Measurements from ENCODE around the gene PRKG1. TPM values are rescaled to one million over a fixed set of nuclear protein-coding genes. Genes with fewer than 3 reads are reported as not detected.
"Not testable (repeated sequence)": the region's sequence is repeated elsewhere in the genome, so short reads cannot be mapped to it uniquely, and the experiment has no call there.

PRKG1 gene
- polyA plus RNA-seq, 3 donors, result 12.9 to 15.4 (median 13.7) TPM

DNA sequence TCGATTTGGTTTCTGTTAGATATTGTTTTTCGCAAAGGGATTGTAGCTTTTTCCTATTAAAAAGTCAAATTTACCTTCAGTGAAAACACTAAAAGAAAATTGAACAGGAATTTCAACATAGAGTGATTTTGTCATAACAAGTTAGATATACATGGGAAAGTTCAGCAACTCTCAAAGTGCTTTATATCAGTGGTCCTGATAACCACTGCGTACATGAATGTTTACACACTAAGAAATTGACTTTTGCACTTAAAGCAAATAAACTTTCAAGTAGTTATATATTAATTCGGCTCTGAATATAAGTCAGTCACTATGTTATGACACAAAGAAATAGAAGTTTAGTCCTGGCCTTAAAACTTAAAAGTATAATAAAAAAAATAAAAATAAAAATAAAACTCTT is 1138.5 kb downstream of the PRKG1 start:
- DNase-seq (ENCODE audit: low read depth in 3 of 3, low spot score in 2 of 3), result no peak

DNA sequence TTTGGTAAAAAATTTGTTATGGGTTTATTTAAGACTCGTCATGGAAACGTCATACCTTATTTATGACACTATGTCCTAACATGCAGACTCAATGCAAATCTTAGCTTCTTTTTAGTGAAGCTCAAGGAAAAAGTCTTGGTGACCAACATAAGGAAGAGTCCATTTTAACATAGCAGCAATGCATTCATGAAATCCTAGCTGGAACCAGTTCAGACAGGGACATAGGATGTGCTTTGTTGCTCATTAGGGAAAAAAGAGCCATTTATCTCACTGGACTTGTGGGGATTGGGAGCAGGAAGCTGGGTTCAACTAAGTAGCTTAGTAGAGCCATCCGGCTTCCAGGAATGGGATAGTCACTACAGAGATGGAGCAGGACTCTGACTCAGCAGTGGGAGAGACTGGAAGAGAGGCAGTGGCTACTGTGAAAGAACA is 1139.0 kb downstream of the PRKG1 start:
- DNase-seq (ENCODE audit: low read depth in 3 of 3, low spot score in 2 of 3), result no peak

DNA sequence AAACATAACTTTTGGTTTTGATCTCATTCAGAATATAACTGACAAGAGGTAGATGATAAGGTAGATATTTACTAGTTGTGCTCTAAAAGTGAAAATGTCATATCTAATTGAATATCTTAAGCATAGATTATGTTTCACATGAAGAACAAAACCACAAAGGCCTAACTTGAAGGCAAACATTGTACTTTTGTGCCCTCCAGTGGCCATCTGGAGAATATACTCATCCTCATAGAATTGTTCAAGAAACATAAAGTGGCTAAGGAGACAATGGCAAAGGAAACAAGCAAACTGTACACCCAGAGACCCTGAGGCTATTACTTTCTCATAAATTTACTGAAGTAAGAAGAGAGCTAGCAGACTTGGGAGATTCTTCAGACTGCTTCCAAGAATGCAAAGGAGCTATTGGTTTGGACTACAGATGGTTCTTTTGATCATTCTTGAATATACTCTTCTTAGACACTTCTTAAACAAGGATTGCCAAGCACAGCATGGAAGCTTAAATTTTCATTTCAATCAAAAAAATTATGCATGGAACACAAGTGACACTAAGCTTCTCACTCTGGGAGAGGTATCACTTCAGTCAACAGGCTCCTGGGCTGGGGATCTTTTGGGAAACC is 1141.6 kb downstream of the PRKG1 start:
- DNase-seq (ENCODE audit: low read depth in 3 of 3, low spot score in 2 of 3), result peak in 2 of 3 donors; percentile 58 to 59

DNA sequence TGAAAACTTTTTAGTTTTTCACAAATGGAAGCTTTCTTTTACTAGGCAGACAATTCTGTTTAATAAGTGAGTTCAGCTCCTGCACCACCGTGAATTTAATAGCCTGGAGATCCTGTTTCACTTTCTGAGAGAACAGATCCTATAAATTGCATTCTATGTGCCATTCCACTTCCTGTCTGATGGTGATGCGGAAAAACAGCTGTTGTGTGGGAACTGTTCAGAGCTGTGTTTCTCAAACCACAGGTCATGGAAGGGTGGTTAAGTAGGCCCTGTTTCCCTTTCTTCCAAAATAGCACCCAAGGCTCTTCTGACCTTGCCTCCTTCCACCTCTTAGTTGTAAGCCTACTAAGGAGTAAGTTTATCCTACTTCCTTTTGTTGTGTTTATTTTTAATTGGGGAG is 1142.6 kb downstream of the PRKG1 start:
- DNase-seq (ENCODE audit: low read depth in 3 of 3, low spot score in 2 of 3), result peak in 2 of 3 donors; percentile 54 to 63

DNA sequence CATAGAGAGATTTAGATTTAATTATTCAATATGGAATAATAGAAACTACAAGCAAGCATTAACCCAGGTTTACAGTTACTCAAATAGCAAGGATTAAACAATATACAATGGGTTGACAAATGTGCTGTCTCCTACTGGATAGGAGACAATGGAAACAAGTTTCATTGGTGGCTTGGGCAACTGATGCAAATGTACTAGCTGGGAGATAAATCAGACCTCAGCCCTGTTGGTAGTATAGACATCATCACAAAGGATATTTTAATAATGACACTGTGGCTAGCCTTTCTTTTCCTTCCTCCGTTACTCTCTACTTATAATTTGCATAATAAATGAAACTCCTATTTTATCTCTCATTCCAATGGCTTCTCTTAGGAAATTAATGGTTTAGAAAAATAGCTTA is 1143.2 kb downstream of the PRKG1 start:
- DNase-seq (ENCODE audit: low read depth in 3 of 3, low spot score in 2 of 3), result no peak

DNA sequence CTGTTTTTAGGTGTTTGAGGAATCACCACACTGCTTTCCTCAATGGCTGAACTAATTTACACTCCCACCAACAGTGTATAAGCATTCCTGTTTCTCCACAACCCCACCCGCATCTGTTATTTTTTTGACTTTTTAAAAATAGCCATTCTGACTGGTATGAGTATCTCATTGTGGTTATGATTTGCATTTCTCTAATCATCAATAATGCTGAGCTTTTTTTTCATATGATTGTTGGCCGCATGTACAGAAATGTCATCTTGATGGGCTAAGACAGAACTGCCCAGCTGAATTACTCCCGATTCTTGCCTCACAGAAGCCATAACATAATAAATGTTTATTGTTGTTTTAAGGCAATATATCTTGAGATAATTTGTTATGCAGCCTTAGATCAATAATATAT is 1146.7 kb downstream of the PRKG1 start:
- no peak for DNase-seq (ENCODE audit: low read depth in 3 of 3, low spot score in 2 of 3)

DNA sequence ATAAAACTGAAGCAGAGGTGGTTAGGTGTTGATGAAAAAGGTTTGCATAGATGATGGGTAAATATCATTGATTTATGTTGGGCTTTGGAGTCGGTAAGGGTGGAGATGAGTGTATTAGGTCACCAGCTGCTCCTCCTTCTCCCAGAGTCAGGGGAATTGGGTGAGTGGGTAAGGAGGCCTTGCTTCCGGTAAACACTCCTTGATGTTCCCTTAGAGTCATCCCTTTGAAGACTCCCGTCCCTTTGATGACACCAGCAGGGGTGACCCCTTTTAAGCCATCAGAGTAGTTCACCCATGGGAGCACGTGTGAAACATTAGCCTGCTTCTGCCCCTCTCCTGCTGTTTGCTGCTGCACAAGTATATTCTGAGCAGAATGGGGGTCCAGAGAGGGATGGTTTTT is 1147.6 kb downstream of the PRKG1 start:
- DNase-seq (ENCODE audit: low read depth in 3 of 3, low spot score in 2 of 3), result no peak

DNA sequence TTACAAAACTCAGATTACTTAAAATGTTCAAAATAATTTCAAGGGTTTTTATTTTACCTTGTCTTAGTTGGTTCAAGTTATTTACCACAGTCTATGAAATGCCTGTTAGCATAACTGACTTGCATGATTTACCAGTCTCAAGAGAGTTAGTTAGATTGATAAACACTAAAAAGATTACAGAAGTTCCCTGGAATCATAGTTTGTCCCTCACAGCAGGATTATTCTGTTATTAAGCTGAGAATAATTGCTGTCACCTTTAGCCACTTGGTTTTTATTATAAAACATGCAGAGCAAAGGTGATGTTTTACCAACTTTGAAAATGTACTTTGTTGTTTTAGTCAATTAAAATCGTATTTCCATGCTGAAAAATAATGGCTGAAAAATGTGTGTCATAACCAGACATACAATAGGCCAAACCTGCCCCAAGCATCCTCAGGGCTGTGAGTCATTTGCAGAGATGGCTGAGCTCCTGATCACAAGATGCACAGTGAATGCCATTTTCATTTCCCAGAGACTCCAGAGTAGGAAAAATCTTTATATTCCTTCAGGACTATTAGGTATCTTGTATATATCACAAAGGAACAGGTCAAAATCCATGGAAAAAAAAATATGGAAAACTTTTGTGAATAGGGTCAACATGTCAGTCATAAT is 1152.0 kb downstream of the PRKG1 start:
- no peak for DNase-seq (ENCODE audit: low read depth in 3 of 3, low spot score in 2 of 3)

DNA sequence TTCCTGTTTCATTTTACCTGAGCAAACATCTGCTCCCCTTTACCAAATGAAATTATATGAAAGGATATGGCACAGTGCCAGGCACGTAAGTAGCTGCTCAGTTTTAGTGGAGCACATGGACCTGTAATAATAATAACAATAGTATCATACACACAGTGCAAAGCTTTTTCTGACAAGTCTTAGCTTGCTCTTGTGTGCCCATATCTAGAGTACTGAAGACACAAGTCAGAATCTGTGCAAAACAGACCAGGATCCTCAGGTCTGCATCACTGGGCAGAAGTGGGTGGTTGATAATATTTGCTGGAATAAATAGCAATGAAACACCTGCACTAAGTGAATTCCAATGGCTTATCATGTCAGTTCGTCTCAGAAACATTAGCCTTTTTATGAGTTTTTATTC is 1154.3 kb downstream of the PRKG1 start:
- DNase-seq (ENCODE audit: low read depth in 3 of 3, low spot score in 2 of 3), result no peak

DNA sequence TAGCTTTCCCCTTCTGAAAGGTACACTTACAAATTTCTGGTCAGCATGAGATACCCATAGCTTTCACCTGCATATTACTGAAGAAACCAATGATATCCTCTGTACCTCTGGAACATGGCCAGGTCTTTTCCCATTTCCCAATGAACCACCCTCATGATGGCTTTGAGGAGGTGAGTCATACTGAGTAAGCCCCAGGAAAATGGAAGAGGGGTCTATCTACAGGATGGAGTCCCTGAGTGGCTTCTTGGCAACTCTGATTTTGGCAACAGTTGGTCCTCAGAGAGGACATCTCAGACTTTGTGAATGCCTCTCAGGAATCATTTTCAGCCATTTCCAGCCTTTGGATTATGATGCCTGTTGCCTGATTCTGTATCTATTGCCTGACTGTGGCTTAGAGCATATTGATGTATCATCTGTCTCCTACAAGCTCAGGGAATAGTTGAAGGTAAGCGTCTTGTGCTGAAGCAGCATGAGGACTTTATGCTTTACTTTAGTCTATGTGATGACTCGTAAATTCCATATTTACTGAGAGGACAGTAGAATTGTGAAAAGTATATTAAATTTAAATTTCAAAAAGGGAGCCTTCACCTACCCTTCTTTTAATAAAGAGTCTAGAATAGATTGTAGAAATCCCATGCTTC is 1155.1 kb downstream of the PRKG1 start:
- no peak for DNase-seq (ENCODE audit: low read depth in 3 of 3, low spot score in 2 of 3)

DNA sequence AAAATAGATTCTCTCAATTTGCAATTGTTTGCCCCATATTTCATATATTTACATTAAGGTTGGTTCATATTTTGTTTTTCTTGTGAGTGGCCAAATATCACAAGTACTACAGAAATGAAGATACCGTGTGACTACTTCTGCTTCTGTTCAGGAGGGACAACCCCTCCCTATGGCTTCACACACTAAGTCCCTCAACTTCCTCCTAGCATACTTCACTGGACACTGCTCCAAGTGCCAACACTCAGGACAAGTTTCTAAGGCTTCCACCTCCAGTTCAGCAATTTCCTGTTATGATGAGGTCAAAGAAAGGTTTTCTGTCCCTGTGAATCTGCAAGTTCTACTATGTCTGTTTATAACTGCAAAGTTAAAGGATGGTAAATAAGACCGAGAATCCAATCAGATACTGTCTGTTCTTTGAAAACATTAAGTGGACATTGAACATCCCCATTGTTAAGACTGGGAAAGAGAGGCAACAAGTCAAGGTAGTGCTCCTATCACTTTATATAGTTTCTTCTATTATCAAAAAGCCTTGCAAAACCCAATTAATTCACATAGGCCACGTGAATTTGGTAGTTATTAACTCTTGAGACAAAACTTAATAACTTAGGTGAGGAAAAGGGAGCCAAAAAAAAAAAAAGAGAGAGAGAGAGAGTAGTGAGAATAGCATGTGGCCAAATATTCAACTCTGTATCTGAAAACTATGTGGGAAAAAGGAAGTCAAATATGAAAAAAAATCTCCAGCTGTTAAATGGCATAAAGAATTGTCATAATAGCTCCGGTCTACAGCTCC is 1158.5 kb downstream of the PRKG1 start:
- no peak for DNase-seq (ENCODE audit: low read depth in 3 of 3, low spot score in 2 of 3)

DNA sequence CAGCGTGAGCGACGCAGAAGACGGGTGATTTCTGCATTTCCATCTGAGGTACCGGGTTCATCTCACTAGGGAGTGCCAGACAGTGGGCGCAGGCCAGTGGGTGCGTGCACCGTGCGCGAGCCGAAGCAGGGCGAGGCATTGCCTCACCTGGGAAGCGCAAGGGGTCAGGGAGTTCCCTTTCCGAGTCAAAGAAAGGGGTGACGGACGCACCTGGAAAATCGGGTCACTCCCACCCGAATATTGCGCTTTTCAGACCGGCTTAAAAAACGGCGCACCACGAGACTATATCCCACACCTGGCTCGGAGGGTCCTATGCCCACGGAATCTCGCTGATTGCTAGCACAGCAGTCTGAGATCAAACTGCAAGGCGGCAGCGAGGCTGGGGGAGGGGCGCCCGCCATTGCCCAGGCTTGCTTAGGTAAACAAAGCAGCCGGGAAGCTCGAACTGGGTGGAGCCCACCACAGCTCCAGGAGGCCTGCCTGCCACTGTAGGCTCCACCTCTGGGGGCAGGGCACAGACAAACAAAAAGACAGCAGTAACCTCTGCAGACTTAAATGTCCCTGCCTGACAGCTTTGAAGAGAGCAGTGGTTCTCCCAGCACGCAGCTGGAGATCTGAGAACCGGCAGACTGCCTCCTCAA is 1159.2 kb downstream of the PRKG1 start:
- DNase-seq (ENCODE audit: low read depth in 3 of 3, low spot score in 2 of 3), result not testable (repeated sequence)

DNA sequence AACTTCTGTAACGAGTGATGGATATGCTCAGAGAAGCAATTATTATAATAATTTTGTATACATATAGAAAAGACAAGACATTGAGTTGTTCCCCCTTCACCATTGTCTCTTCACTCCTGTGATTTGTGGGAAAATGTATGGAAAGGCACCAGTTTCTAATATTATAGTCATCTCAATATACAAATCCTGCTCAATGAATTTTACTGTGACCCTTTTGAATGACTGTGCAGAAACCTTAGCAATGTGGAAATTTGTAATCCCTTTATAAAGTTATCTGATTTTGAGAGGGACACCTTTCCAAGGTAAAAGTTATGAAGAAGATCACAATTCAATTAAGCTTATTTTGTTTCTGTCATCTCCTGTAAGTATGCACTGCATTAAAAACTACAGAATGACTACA is 1165.5 kb downstream of the PRKG1 start:
- no peak for DNase-seq (ENCODE audit: low read depth in 3 of 3, low spot score in 2 of 3)

DNA sequence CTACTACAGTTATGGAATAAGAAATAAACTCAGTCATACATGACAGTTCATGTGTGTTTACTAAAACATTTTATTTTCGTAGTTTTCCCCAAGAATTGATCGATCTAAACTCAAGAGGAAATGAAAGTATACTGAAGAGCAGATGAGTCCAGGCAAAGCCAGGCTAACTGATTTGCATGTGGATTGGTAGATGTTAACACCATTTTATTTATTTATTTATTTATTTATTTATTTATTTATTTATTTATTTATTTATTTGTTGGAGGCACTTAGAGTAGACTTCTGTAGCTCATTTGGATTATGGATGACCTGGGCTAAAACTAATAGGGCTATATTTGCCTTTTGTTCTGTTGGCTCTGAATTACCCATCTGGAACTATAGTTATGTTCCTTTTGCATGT is 1171.3 kb downstream of the PRKG1 start:
- no peak for DNase-seq (ENCODE audit: low read depth in 3 of 3, low spot score in 2 of 3)

DNA sequence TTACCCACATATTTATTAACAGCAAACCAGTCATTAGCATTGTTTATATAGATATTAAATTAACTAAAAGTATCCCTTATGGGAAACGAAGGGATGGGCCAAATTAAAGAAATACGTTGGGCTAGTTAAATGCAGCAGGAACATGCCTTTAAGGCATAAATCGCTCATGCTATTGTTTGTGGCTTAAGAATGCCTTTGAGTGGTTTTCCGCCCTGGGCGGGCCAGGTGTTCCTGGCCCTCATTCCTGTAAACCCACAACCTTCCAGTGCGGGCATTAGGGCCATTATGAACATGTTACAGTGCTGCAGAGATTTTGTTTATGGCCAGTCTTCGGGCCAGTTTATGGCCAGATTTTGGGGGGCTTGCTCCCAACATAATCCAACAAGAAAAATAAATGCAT is 1173.6 kb downstream of the PRKG1 start:
- not testable (repeated sequence) for DNase-seq (ENCODE audit: low read depth in 3 of 3, low spot score in 2 of 3)

DNA sequence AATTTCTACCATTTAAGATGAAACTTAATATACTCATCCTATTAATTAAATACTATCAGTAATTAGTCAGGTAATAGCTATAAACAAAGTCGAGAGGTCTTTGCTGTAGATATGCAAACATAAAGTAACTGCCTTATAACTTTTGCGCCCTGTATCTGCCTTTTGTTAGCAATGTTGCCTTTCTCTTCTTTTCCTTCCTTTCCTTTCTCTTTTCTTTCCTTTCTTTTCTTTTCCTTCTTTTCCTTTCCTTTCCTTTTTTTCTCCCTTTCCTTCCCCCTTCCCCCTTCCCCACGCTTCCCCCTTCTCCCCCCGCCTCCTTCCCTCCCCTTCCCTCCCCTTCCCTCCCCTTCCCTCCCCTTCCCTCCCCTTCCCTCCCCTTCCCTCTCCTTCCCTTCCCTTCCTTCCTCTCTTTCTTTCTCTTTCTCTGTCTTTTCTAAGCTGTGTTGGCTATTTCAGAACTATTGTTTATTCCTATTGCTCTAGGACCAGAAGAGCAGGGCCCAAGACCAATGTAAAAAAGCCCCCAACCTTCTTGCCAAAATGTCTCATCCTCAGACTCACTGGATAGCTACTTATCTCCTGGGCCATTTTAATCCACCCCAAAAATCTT is 1174.5 kb downstream of the PRKG1 start:
- DNase-seq (ENCODE audit: low read depth in 3 of 3, low spot score in 2 of 3), result no peak

DNA sequence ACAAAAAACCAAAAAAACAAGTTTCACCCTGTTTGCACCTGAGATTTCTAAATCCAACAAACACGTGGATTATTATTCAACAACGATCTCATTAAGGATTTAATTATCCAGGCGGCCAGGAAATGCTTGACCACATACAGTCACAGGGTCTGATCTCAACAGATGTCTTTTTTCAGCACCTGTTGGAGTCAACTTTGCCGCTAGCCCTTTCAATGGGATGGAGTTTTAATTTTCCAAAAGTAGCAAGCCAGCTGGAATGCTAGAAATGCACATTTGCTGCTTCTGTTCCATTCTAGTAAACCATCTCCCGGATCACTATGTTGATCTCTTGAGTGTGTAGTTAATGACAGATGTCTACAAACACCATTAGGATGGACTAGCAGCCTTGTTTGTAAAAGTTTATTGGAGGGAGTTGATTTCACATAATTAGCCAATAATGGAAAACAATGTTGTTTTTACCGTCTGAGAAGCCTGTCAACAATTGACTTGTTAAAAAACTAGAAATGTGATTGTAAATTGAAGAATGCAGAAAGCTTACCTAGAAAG is 1175.6 kb downstream of the PRKG1 start:
- DNase-seq (ENCODE audit: low read depth in 3 of 3, low spot score in 2 of 3), result no peak

DNA sequence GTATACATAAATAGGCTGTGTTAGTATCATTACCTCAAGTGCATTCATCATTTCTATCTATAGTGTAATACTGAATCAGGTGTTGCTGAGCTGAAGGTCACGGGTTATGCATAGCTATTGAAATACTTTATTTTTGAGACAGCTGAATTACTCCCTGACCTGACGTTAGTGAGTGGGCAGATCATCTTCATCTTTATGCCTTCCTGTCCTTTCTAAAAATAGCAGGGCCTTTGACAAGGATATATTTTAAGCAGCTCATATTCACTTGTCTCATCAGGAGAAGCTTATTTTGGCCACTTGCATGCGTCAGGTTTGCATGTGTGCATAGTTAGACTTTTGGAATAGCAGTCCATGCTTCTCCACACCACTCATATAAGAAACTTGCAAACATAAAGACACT is 1176.2 kb downstream of the PRKG1 start:
- no peak for DNase-seq (ENCODE audit: low read depth in 3 of 3, low spot score in 2 of 3)

DNA sequence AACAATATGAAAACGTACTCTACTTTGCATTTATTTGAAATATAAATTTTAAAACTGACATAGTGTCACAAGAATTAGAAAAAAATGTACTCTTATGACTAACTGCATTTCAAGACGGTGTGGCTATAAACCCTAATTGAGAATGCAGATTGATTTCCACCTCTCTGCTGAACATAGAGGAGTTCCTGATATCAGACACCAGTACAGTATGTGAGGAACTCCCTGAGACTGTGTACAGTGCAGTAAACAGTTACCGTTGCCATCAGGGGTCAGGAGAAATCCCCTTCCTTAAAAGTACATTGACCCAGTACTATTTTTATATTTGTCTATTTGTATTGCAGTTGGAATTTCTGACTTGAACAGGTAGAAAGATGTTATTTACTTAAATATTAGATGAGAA is 1178.0 kb downstream of the PRKG1 start:
- DNase-seq (ENCODE audit: low read depth in 3 of 3, low spot score in 2 of 3), result no peak

Measured in right renal cortex interstitium (tissue), 3 donors.